Neural cell (in vitro differentiated cells): ENCODE measurements around the gene COL15A1.
"Not testable (repeated sequence)": the region's sequence is repeated elsewhere in the genome, so short reads cannot be mapped to it uniquely, and the experiment has no call there.

Experiments
- CTCF ChIP-seq: fragments of 450-650 bp; IDR thresholded peaks from 2 replicates; pipeline ENCODE4 v1.5.1; 2014; ENCODE audit warnings: antibody characterized with exemption, mild to moderate bottlenecking, moderate library complexity; ENCODE audit not compliant: poor library complexity, severe bottlenecking
- EP300 ChIP-seq: fragments of 450-650 bp; conservative IDR thresholded peaks from 2 replicates; pipeline ENCODE4 v1.6.1; 2014; ENCODE audit warnings: antibody characterized with exemption, mild to moderate bottlenecking, moderate library complexity; ENCODE audit not compliant: poor library complexity, severe bottlenecking
- EZH2 ChIP-seq: fragments of 200-600, 300-800 bp; shearing (Covaris generic), sonication (generic); IDR thresholded peaks from 2 replicates; pipeline ENCODE4 v1.6.1; 2014; ENCODE audit warnings: antibody characterized with exemption, low read length, borderline replicate concordance, mild to moderate bottlenecking; ENCODE audit not compliant: insufficient read depth, poor library complexity, severe bottlenecking
- MXI1 ChIP-seq: fragments of 450-650 bp; conservative IDR thresholded peaks from 2 replicates; pipeline ENCODE4 v1.6.1; 2014; ENCODE audit warnings: antibody characterized with exemption, mild to moderate bottlenecking; ENCODE audit not compliant: poor library complexity, severe bottlenecking
- REST ChIP-seq: IDR thresholded peaks from 2 replicates; pipeline ENCODE4 v1.6.1; 2012; ENCODE audit warnings: borderline replicate concordance

DNA sequence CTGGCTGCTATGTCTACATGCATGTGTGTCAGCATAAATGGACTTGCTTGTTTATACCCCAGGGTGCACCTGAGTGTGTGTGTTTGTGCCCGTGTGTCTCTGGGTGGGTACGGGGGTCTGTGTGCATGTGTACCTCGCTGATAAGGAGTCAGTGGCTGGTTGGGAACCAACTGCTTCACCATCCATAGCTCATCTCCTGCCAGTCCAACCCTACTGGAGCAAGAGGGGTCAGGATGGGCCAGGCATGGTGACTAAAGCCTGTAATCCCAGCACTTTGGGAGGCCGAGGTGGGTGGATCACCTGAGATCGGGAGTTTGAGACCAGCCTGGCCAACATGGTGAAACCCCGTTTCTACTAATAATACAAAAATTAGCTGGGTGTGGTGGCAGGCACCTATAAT lies 32.0 kb upstream of the COL15A1 start:
- not testable (repeated sequence) for TF ChIP-seq EZH2, REST, MXI1, CTCF, EP300
